Measurements from ENCODE around the gene SGPL1.
A peak's percentile ranks its signal among the peaks of the same experiment; 100 is the strongest.

The SGPL1 gene

GRCh38 chr10:70820976-70821750 is 5.4 kb downstream of the SGPL1 start:
- TF ChIP-seq, protein P1, sequence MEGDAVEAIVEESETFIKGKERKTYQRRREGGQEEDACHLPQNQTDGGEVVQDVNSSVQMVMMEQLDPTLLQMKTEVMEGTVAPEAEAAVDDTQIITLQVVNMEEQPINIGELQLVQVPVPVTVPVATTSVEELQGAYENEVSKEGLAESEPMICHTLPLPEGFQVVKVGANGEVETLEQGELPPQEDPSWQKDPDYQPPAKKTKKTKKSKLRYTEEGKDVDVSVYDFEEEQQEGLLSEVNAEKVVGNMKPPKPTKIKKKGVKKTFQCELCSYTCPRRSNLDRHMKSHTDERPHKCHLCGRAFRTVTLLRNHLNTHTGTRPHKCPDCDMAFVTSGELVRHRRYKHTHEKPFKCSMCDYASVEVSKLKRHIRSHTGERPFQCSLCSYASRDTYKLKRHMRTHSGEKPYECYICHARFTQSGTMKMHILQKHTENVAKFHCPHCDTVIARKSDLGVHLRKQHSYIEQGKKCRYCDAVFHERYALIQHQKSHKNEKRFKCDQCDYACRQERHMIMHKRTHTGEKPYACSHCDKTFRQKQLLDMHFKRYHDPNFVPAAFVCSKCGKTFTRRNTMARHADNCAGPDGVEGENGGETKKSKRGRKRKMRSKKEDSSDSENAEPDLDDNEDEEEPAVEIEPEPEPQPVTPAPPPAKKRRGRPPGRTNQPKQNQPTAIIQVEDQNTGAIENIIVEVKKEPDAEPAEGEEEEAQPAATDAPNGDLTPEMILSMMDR (conservative IDR thresholded peaks at IDR 0.05; ENCODE audit: low read depth): no peak
- DNase-seq (ENCODE audit: low spot score): no peak
- no peak overlapping the region for H3K27ac ChIP-seq
- CTCF ChIA-PET: interaction anchor here (0.7 to 0.9 kb wide), 2 partner anchors 44 to 58 kb away, joined by 3 read pairs; no protein-coding TSS in a partner anchor
- POLR2A ChIA-PET (ENCODE audit: low non-redundant PET): no interaction called here

DNA sequence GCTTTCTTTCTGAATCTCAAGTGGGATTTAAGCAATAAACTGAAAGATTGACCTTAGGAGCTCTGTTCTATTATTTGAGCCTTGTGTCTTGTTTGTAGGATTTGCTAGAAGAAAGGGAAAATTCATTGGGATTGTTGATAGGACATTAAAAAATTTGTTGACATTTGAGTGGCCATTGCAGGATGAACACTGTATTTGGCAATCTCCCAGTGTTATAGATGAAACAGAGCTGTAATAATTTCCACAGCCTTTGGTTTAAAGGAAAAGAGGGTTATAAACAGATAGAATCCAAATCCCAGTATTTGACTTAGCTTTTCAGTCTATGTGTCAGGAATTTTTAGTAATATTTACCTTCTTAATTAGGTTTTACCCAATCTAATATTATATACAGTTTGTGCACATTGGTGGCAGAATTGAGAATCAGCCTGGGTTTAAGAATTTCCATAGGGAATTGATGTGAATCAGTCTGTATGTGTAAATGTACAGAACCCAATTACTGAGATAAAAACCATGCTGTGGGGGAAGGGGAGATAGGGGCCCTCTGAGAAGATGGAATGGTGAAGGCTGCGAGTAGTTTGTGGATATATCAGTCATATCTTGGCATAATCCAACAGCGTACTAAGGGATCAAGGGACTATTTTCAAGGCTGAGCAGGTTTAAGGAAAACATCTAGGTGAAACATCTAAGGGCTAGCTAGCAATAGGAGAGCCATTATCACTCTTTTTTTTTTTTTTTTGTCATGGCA is 6.5 kb downstream of the SGPL1 start:
- H3K27ac ChIP-seq: no peak overlapping the region
- no peak for DNase-seq (ENCODE audit: low spot score)
- CTCF ChIA-PET: interaction anchor here (0.9 kb wide), 1 partner anchor 57 kb away, joined by 3 read pairs; no protein-coding TSS in a partner anchor
- POLR2A ChIA-PET (ENCODE audit: low non-redundant PET): interaction anchor here (0.7 kb wide), 1 partner anchor 157 kb away, joined by 3 read pairs; no protein-coding TSS in a partner anchor
- TF ChIP-seq, protein P1 (conservative IDR thresholded peaks at IDR 0.05; ENCODE audit: low read depth): no peak

DNA sequence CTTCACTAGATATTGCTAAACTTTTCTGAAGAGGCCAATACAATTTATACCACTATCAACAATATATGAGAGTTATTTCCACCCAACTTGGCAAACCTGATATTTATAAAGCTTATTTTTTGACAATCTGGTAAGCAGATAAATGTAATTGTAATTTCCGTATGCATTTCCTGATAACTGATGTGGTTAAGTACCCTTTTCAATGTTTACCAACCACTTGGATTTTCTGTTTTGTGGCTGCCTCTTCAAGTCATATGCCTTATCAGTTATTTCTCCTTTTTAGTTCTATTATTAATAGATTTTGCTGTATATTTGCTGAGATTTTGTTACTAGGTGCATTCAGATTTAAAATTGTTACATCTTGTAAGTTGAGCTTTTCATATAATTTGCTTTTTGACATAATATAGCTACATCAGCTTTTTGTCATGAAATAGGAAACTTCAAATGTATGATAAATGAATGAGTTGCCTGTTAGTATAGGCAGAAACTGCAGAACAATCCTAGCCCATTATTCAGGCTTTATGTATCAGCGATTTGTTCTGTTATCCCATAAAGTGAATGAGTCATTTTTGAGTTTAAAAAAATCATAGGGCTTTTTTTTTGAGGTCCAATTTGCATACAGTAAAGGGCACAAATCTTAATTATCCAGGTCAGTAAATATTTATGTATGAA is 11.5 kb downstream of the SGPL1 start:
- no peak overlapping the region for H3K27ac ChIP-seq
- CTCF ChIA-PET: interaction anchor here (0.6 kb wide), 1 partner anchor 682 kb away, joined by 3 read pairs; no protein-coding TSS in a partner anchor
- no peak for DNase-seq (ENCODE audit: low spot score)
- TF ChIP-seq, protein P1 (conservative IDR thresholded peaks at IDR 0.05; ENCODE audit: low read depth): no peak
- POLR2A ChIA-PET (ENCODE audit: low non-redundant PET): no interaction called here

GRCh38 chr10:70828923-70829322 is 13.2 kb downstream of the SGPL1 start:
- ChIA-PET CTCF (no interaction called here), POLR2A (ENCODE audit: low non-redundant PET) (no interaction called here)
- DNase-seq (ENCODE audit: low spot score): no peak
- H3K27ac ChIP-seq: no peak overlapping the region
- TF ChIP-seq, protein P1 (conservative IDR thresholded peaks at IDR 0.05; ENCODE audit: low read depth): no peak

DNA sequence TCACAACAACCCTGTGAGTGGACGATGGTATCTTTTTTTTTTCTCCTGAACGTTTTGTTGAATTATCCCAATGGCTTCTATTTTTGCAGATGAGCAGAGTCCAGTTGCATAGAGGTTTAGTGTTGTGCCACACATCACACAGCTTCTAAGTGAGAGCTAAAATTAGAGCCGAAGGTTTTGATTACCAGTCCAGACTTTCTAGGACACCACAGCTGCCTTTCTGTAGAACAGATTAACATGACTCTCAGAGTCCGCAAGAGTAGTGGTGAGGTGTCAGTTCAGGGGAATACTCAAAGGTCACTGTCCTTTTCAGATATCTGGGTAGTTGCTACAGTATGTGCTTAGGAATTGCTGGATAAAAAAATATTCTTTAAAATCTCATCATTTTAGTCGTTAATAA is 13.8 kb downstream of the SGPL1 start:
- DNase-seq (ENCODE audit: low spot score): no peak
- TF ChIP-seq, protein P1 (conservative IDR thresholded peaks at IDR 0.05; ENCODE audit: low read depth): no peak
- ChIA-PET CTCF (no interaction called here), POLR2A (ENCODE audit: low non-redundant PET) (no interaction called here)
- H3K27ac ChIP-seq: no peak overlapping the region

GRCh38 chr10:70830164-70830563 is 14.4 kb downstream of the SGPL1 start:
- no peak overlapping the region for H3K27ac ChIP-seq

More at GRCh38 chr10:70830164-70830563, 14.4 kb downstream of the SGPL1 start:
- TF ChIP-seq, protein P1 (conservative IDR thresholded peaks at IDR 0.05; ENCODE audit: low read depth): no peak
- CTCF ChIA-PET: no interaction called here
- POLR2A ChIA-PET (ENCODE audit: low non-redundant PET): no interaction called here
- peak; percentile 42 for DNase-seq (ENCODE audit: low spot score)

Measured in RWPE1 (cell line).